Fibroblast of lung (primary cell): ENCODE results near the gene SLC1A7. TPM values are rescaled to one million over a fixed set of nuclear protein-coding genes. Genes with fewer than 3 reads are reported as not detected.

ENCODE experiments used
- DNase-seq, 2 donors: peaks; one replicate each; pipeline versions ENCODE4 v3.0.0 to v3.0.0-alpha.2; 2010; ENCODE audit warnings: low read depth in 2 of 2
- H2AFZ ChIP-seq: 2 replicates; pipeline ENCODE4 v1.5.1; 2012; ENCODE audit warnings: low read length, control low read depth, inconsistent platforms
- H3K27ac ChIP-seq: 2 replicates; pipeline ENCODE4 v1.5.1; 2011; ENCODE audit warnings: low read length, control low read depth; ENCODE audit not compliant: insufficient read depth
- H3K27me3 ChIP-seq: 2 replicates; pipeline ENCODE4 v1.5.1; 2011; ENCODE audit warnings: mild to moderate bottlenecking, low read length; ENCODE audit not compliant: control insufficient read depth, insufficient read depth
- H3K36me3 ChIP-seq: 2 replicates; pipeline ENCODE4 v1.5.1; 2011; ENCODE audit warnings: low read length; ENCODE audit not compliant: control insufficient read depth, insufficient read depth
- H3K4me1 ChIP-seq: 2 replicates; pipeline ENCODE4 v1.5.1; 2011; ENCODE audit warnings: low read length; ENCODE audit not compliant: control insufficient read depth, insufficient read depth; ENCODE audit errors: extremely low read depth
- H3K4me2 ChIP-seq: 2 replicates; pipeline ENCODE4 v1.5.1; 2011; ENCODE audit warnings: low read length, control low read depth; ENCODE audit not compliant: insufficient read depth; ENCODE audit errors: extremely low read depth
- H3K4me3 ChIP-seq, 4 experiments: fragments of 200-600 bp in 1 of 4; sonication (generic) in 1 of 4; replicated peaks in 1 of 4; 2 replicates each; pipeline ENCODE4 v1.5.1; 2011 to 2016; ENCODE audit warnings: low read length in 4 of 4, low read depth in 3 of 4, mild to moderate bottlenecking in 3 of 4, control low read depth in 2 of 4, inconsistent platforms in 1 of 4, mixed read lengths in 1 of 4; ENCODE audit not compliant: insufficient read depth in 1 of 4; ENCODE audit errors: control extremely low read depth in 1 of 4
- H3K79me2 ChIP-seq: 2 replicates; pipeline ENCODE4 v1.5.1; 2012; ENCODE audit warnings: mild to moderate bottlenecking, low read length, inconsistent platforms; ENCODE audit not compliant: control insufficient read depth, insufficient read depth
- H3K9ac ChIP-seq: 2 replicates; pipeline ENCODE4 v1.5.1; 2011; ENCODE audit warnings: mild to moderate bottlenecking, low read length, control low read depth; ENCODE audit not compliant: insufficient read depth
- H3K9me3 ChIP-seq: 2 replicates; pipeline ENCODE4 v1.5.1; 2012; ENCODE audit warnings: low read depth, low read length; ENCODE audit not compliant: control insufficient read depth, insufficient read depth
- H4K20me1 ChIP-seq: 2 replicates; pipeline ENCODE4 v1.5.1; 2011; ENCODE audit warnings: low read length; ENCODE audit not compliant: control insufficient read depth, insufficient read depth; ENCODE audit errors: extremely low read depth
- CTCF ChIP-seq, 2 donors: IDR thresholded peaks in 1 of 2; conservative IDR thresholded peaks in 1 of 2; 1 replicate in 1 of 2; 2 replicates in 1 of 2; pipeline ENCODE4 v1.5.1; 2011 to 2012; ENCODE audit warnings: low read length in 2 of 2, control low read depth in 1 of 2, inconsistent platforms in 1 of 2, low read depth in 1 of 2, mild to moderate bottlenecking in 1 of 2
- EZH2 ChIP-seq: IDR thresholded peaks from 2 replicates; pipeline ENCODE4 v1.5.1; 2012; ENCODE audit warnings: low read length, control low read depth, mild to moderate bottlenecking; ENCODE audit errors: missing control alignments
- polyA plus RNA-seq, 2 donors: library from polyadenylated mRNA; depleted of rRNA in 1 of 2; stranded (reverse) in 1 of 2; unstranded in 1 of 2; fragments of >200 nt; gene quantifications; 2 replicates each; pipeline ENCODE4 v1.2.1, GENCODE V29; 2011 to 2012; ENCODE audit warnings: missing spikeins in 1 of 2
- total RNA-seq: library from RNA; depleted of rRNA; stranded (reverse); fragments of >200 nt; gene quantifications from 2 replicates; pipeline ENCODE4 v1.2.1, GENCODE V29; 2014

SLC1A7 gene
- total and polyA plus RNA-seq, 2 donors (not counting 1 experiment from before 2014, with no cell fraction given): 0.15 to 0.33 TPM

GRCh38 chr1:53188099-53188498 is 45.7 kb upstream of the SLC1A7 start:
- Histone ChIP-seq H3K27me3 (no peaks in the 10 kb centered on the region), H3K4me1 (peaks cover 16% of the 10 kb centered on the region), H3K79me2 (no peaks in the 10 kb centered on the region), H2AFZ (no peak overlapping the region), H4K20me1 (no peaks in the 10 kb centered on the region), H3K36me3 (no peaks in the 10 kb centered on the region), H3K9ac (no peak overlapping the region), H3K9me3 (no peaks in the 10 kb centered on the region), H3K4me3 (no peak overlapping the region), H3K27ac (no peak overlapping the region), H3K4me2 (no peak overlapping the region)
- TF ChIP-seq CTCF (conservative IDR thresholded peaks at IDR 0.05 in 1 of 2, IDR thresholded peaks at IDR 0.05 in 1 of 2; ENCODE audit: low read depth in 1 of 2, low read length in 2 of 2): no peak
- peak in 1 of 2 donors; percentile 45 for DNase-seq

GRCh38 chr1:53187401-53187800 is 45.0 kb upstream of the SLC1A7 start:
- H3K9me3 ChIP-seq: no peaks in the 10 kb centered on the region
- DNase-seq: no peak
- TF ChIP-seq EZH2: no peak
- no peak for TF ChIP-seq CTCF (conservative IDR thresholded peaks at IDR 0.05 in 1 of 2, IDR thresholded peaks at IDR 0.05 in 1 of 2; ENCODE audit: low read depth in 1 of 2, low read length in 2 of 2)
- H3K4me1 ChIP-seq: peaks cover 23% of the 10 kb centered on the region
- H3K9ac ChIP-seq: no peak overlapping the region
- no peaks in the 10 kb centered on the region for H4K20me1 ChIP-seq
- no peak overlapping the region for H3K4me2 ChIP-seq
- H3K27ac ChIP-seq: no peak overlapping the region
- H2AFZ ChIP-seq: no peak overlapping the region
- no peaks in the 10 kb centered on the region for H3K36me3 ChIP-seq
- H3K27me3 ChIP-seq: no peaks in the 10 kb centered on the region
- no peak overlapping the region for H3K4me3 ChIP-seq
- no peaks in the 10 kb centered on the region for H3K79me2 ChIP-seq

GRCh38 chr1:53186533-53186932 is 44.1 kb upstream of the SLC1A7 start:
- H3K4me3 ChIP-seq: no peak overlapping the region
- no peak overlapping the region for H3K9ac ChIP-seq
- H3K4me2 ChIP-seq: no peak overlapping the region
- H3K79me2 ChIP-seq: no peaks in the 10 kb centered on the region
- peaks cover 30% of the 10 kb centered on the region for H3K4me1 ChIP-seq
- H2AFZ ChIP-seq: no peak overlapping the region
- TF ChIP-seq CTCF (conservative IDR thresholded peaks at IDR 0.05 in 1 of 2, IDR thresholded peaks at IDR 0.05 in 1 of 2; ENCODE audit: low read depth in 1 of 2, low read length in 2 of 2) (no peak), EZH2 (no peak)
- H4K20me1 ChIP-seq: no peaks in the 10 kb centered on the region
- DNase-seq: no peak
- no peaks in the 10 kb centered on the region for H3K9me3 ChIP-seq
- H3K27ac ChIP-seq: no peak overlapping the region
- H3K36me3 ChIP-seq: no peaks in the 10 kb centered on the region
- H3K27me3 ChIP-seq: no peaks in the 10 kb centered on the region
